Prostate gland (tissue), 2 donors: Measurements from ENCODE around the gene NAV2. TPM values are rescaled to one million over a fixed set of nuclear protein-coding genes. Genes with fewer than 3 reads are reported as not detected.

Experiments
- DNase-seq: peaks from one replicate; pipeline ENCODE4 v3.0.0-alpha.2; 2019; ENCODE audit warnings: low spot score
- H3K27ac ChIP-seq, 2 donors: fragments of 200-600 bp; sonication (generic); 2 replicates each; pipeline ENCODE4 v1.5.1; 2017 to 2019
- H3K27me3 ChIP-seq: fragments of 200-600 bp; sonication (generic); replicated peaks from 2 replicates; pipeline ENCODE4 v1.5.1; 2019; ENCODE audit not compliant: insufficient read depth
- H3K36me3 ChIP-seq, 2 donors: fragments of 200-600 bp; sonication (generic); 1 replicate in 1 of 2; 2 replicates in 1 of 2; pipeline versions ENCODE4 v1.5.1 to v1.8.1; 2017 to 2019
- H3K4me1 ChIP-seq: fragments of 200-600 bp; sonication (generic); replicated peaks from 2 replicates; pipeline ENCODE4 v1.5.1; 2019
- H3K4me3 ChIP-seq, 2 donors: fragments of 200-600 bp; sonication (generic); 2 replicates each; pipeline ENCODE4 v1.5.1; 2017 to 2019
- H3K9me3 ChIP-seq: fragments of 200-600 bp; sonication (generic); 2 replicates; pipeline ENCODE4 v1.5.1; 2017
- CTCF ChIP-seq, 4 experiments: fragments of 200-600 bp in 2 of 4; fragments of 450-650 bp in 2 of 4; sonication (generic) in 2 of 4; IDR thresholded peaks; 1 replicate in 3 of 4; 2 replicates in 1 of 4; pipeline ENCODE4 v1.5.1; 2016 to 2019; ENCODE audit warnings: antibody characterized with exemption in 4 of 4, mild to moderate bottlenecking in 2 of 4, moderate library complexity in 2 of 4
- POLR2A ChIP-seq: fragments of 450-650 bp; IDR thresholded peaks from one replicate; pipeline ENCODE4 v1.6.1; 2016; ENCODE audit warnings: antibody characterized with exemption, mild to moderate bottlenecking
- POLR2AphosphoS5 ChIP-seq: sonication (generic); formaldehyde crosslinking; IDR thresholded peaks from one replicate; pipeline ENCODE4 v1.6.1; 2017; ENCODE audit warnings: antibody characterized with exemption
- WGBS: methylation state at CpG from one replicate; pipeline ENCODE4 v1.1.5; 2018; 5-methylcytosine and 5-hydroxymethylcytosine counted together
- intact Hi-C: fragments of 100-400 bp; cut with DNase I; formaldehyde crosslinking; loops from one replicate; pipeline ENCODE4 v1.14.2; 2022
- total RNA-seq, 2 donors: library from RNA; depleted of rRNA; stranded (reverse); fragments of >200 nt; gene quantifications; one replicate each; pipeline ENCODE4 v1.1.0, GENCODE V29; 2016

The NAV2 gene
- total RNA-seq, 2 donors from 2014 or later, result 17.1 to 26.6 TPM

GRCh38 chr11:19701421-19701820 is 11.2 kb upstream of the NAV2 start:
- no peak for DNase-seq
- H3K4me3 ChIP-seq, result no peak overlapping the region
- WGBS, result 33% methylated on average over 2 of the region's 2 CpGs
- no peaks in the 10 kb centered on the region for H3K9me3 ChIP-seq
- no peaks in the 10 kb centered on the region for H3K36me3 ChIP-seq
- H3K27me3 ChIP-seq, result no peaks in the 10 kb centered on the region
- TF ChIP-seq POLR2A (no peak), CTCF (IDR thresholded peaks at IDR 0.05) (no peak), POLR2AphosphoS5 (no peak)
- no peaks in the 10 kb centered on the region for H3K4me1 ChIP-seq
- peak overlapping the region in 1 of 2 donors; percentile 26 for H3K27ac ChIP-seq
- intact Hi-C loops, result no loop called here

DNA sequence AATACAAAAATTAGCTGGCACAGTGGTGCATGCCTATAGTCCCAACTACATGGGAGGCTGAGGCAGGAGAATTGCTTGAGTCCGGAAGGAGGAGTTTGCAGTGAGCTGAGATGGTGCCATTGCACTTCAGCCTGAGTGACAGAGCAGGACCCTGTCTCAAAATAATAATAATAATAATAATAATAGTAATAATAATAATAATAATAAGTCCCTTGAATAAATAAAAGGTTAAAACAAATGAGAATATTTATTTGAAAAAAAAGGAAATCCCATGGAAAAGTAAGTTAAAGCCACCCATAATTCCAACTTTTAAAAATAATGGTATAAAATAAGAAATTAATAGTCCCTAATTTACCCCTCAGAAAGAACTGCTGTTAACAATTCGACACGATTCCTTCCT is 10.0 kb upstream of the NAV2 start:
- no peak for DNase-seq

DNA sequence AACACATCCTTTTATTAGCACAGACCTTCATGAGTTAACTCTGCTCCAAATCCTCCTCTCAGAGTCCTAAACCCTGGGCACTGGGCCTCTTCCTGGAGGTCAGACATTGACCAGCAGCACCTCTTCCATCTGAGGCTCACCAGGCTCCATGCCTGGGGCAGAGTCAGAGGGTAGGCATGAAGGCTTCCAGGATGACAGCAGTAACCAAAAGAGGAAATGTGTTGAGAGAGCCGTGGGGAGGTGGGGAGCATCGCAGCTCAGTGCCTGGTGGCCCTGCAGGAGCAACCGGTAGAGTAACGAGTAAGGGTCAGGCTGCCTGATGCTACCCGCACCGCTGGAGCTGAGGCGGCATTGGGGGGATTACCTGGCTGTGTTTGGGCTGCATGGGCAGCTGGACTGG is 9.4 kb upstream of the NAV2 start:
- H3K27ac ChIP-seq, result no peak overlapping the region

More for the DNA sequence above, 10.0 kb upstream of the NAV2 start:
- WGBS, result 89% methylated on average over 3 of the region's 3 CpGs
- Histone ChIP-seq H3K27ac (no peak overlapping the region), H3K36me3 (no peaks in the 10 kb centered on the region), H3K4me1 (no peaks in the 10 kb centered on the region), H3K9me3 (no peaks in the 10 kb centered on the region), H3K27me3 (no peaks in the 10 kb centered on the region), H3K4me3 (no peak overlapping the region)
- intact Hi-C loops, result no loop called here
- TF ChIP-seq CTCF (IDR thresholded peaks at IDR 0.05), result no peak

DNA sequence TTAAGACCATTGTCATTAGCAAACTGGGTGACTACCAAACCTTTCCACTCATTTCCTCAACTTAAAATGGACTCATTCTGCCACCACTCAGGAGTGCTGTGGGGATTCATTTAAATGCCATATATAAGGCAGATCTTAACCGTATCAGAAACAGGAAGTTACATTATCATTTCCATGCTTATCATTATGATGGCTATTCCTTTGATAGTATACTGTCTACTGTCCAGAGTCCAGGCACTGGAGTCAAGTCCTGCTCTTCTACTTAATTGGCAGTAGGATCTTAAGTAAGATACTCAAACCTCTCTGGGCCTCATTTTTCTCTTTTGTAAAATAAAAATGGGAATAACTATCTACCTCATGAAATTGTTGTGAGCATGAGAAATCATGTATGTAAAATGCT is 8.4 kb upstream of the NAV2 start:
- intact Hi-C loops, result no loop called here
- TF ChIP-seq POLR2A, result no peak
- TF ChIP-seq POLR2AphosphoS5, result no peak
- TF ChIP-seq CTCF (IDR thresholded peaks at IDR 0.05), result no peak
- Histone ChIP-seq H3K36me3 (no peaks in the 10 kb centered on the region), H3K27me3 (no peaks in the 10 kb centered on the region), H3K4me1 (no peaks in the 10 kb centered on the region), H3K9me3 (no peaks in the 10 kb centered on the region), H3K27ac (no peak overlapping the region), H3K4me3 (no peak overlapping the region)
- DNase-seq, result no peak
- 87% methylated on average over 1 of the region's 1 CpG for WGBS

More for the DNA sequence above, 9.4 kb upstream of the NAV2 start:
- Histone ChIP-seq H3K27me3 (no peaks in the 10 kb centered on the region), H3K9me3 (no peaks in the 10 kb centered on the region), H3K4me1 (no peaks in the 10 kb centered on the region), H3K36me3 (no peaks in the 10 kb centered on the region), H3K4me3 (no peak overlapping the region)
- no peak for DNase-seq
- no peak for TF ChIP-seq POLR2A
- TF ChIP-seq CTCF (IDR thresholded peaks at IDR 0.05), result no peak
- TF ChIP-seq POLR2AphosphoS5, result no peak
- intact Hi-C loops, result no loop called here
- WGBS, result 85% methylated on average over 7 of the region's 7 CpGs

GRCh38 chr11:19705936-19706335 is 6.7 kb upstream of the NAV2 start:
- Histone ChIP-seq H3K27me3 (no peaks in the 10 kb centered on the region), H3K27ac (no peak overlapping the region), H3K4me1 (no peaks in the 10 kb centered on the region), H3K36me3 (no peaks in the 10 kb centered on the region), H3K9me3 (no peaks in the 10 kb centered on the region), H3K4me3 (no peak overlapping the region)
- no peak for DNase-seq
- intact Hi-C loops, result no loop called here
- no peak for TF ChIP-seq POLR2AphosphoS5
- no peak for TF ChIP-seq POLR2A
- TF ChIP-seq CTCF (IDR thresholded peaks at IDR 0.05), result no peak
- 60% methylated on average over 1 of the region's 1 CpG for WGBS
